Measurements from ENCODE around the gene NANOS2.
A peak's percentile ranks its signal among the peaks of the same experiment; 100 is the strongest.
"Not testable (repeated sequence)": the region's sequence is repeated elsewhere in the genome, so short reads cannot be mapped to it uniquely, and the experiment has no call there.

The NANOS2 gene

DNA sequence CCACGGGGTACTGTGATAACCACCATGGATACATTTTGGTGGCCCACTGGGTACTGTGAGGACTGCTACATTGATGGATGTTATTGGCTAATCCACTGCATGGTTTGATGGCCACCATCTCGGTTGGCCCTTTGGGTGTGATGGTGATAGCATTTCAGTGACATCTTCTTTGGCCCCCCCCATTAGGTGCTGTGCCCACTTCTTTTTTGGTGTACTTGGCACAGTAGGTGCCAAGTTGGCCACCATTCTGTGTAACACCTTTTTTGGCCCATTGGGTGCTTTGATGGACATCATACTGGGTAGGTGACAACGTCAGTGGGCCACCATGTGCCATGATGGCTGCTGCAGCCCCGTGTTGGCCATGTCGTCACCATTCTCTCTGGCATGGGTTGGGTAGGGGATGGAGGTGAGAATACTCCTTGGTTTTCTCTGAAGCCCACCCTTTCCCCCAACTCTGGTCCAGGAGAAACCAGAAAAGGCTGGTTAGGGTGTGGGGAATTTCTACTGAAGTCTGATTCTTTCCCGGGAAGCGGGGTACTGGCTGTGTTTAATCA is 41.3 kb downstream of the NANOS2 start:
- no peak for DNase-seq

DNA sequence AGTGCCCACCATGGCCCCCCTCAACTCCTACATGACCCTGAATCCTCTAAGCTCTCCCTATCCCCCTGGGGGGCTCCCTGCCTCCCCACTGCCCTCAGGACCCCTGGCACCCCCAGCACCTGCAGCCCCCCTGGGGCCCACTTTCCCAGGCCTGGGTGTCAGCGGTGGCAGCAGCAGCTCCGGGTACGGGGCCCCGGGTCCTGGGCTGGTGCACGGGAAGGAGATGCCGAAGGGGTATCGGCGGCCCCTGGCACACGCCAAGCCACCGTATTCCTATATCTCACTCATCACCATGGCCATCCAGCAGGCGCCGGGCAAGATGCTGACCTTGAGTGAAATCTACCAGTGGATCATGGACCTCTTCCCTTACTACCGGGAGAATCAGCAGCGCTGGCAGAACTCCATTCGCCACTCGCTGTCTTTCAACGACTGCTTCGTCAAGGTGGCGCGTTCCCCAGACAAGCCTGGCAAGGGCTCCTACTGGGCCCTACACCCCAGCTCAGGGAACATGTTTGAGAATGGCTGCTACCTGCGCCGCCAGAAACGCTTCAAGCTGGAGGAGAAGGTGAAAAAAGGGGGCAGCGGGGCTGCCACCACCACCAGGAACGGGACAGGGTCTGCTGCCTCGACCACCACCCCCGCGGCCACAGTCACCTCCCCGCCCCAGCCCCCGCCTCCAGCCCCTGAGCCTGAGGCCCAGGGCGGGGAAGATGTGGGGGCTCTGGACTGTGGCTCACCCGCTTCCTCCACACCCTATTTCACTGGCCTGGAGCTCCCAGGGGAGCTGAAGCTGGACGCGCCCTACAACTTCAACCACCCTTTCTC is 42.3 kb downstream of the NANOS2 start:
- no peak for DNase-seq

DNA sequence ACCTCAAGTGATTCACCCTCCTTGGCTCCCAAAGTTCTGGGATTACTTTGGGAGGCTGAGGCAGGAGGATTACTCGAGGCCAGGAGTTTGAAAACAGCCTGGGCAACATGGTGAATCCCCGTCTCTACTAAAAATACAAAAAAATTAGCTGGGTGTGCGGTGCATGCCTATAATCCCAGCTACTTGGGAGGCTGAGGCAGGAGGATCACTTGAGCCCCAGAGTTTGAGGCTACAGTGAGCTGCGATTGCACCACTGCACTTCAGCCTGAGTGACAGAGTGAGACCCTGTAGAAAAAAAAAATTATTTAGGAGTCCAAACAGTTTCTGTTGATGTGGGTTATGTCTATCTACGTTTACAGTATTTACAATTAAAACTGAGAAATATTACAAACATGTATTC is 43.8 kb downstream of the NANOS2 start:
- no peak for DNase-seq

DNA sequence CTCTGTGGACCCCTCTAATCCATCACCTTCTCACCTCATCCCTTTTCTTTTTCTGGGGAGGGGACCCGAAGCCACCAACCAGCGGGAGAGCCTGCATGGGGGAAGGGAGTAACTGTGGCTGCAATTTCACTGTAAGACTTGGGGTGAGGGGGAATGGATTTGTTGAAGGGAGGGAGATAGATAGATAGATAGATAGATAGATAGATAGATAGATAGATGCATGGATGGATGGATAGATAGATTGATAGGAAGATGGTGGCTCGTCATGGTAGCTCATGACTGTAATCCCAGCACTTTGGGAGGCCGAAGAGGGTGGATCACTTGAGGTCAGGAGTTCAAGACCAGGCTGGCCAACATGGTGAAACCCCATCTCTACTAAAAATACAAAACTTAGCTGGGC is 47.3 kb downstream of the NANOS2 start:
- not testable (repeated sequence) for DNase-seq

DNA sequence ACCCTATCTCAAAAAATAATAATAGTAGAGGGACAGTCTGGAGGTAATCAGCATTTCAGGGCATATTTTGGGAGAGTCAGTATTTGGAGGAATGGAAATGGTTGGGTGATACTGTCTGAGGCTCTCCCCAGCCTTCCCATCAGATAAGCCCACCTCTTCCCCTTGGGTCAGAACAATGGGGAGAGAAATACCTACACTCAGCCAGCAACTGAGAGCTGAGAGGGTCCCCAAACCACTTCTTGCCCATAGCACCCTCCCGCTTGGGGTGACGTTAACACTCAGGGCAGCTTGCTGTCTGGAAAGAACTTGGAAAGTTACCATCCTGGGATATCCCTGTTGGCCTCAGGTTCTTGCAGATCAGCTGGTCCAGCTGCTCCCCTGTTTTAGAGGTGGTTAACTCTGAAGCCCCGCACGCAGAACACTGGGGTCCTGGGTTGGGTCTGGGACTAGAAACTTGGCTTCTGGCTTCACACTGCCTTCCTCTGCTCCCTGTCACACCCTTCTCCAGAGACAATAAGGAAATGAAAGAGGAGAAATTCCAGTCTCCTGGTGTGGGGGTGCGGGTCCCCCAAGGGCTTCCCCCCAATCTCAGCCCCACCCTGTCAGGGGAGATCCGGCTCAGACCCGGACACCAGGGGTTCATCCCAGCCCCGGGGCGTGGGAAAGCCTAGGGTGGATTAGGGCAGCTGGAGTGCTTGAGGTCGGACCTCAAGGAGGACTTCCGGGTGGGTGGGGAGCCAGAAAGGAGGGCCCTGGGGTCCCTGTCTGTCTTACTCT is 48.0 kb downstream of the NANOS2 start:
- no peak for DNase-seq

DNA sequence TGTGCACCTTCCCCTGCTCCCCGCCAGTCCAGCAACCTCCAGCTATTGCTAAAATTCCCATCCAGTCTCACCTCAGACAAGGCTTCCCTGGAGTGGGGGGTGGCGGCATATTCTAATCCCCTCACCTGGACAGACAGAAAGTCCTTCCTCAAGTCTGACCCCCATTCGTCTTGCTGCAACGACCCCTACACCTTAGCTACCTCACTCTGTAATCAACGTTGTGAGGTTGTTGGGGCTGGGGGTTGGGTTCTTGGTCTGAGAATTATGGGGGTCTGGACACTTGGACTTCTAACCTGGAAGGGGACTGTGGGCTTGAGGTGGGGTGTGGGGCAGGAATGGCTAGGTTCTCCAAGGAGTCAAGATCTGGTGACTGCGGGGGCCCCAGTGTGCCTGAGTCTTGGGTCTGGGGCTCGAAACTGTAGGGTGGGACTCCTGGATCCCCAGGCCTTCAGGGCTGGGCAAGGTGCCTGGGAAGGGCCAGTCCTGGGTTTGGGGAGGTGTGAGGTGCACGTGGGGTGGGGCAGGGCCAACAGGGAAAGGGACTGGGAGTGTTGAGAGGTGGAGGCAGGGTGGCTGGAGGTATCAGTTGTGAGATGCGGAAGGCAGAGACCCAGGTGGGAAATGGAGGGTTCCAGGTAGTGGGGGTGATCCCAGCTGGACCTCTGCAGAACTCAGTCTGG is 49.2 kb downstream of the NANOS2 start:
- DNase-seq = no peak

DNA sequence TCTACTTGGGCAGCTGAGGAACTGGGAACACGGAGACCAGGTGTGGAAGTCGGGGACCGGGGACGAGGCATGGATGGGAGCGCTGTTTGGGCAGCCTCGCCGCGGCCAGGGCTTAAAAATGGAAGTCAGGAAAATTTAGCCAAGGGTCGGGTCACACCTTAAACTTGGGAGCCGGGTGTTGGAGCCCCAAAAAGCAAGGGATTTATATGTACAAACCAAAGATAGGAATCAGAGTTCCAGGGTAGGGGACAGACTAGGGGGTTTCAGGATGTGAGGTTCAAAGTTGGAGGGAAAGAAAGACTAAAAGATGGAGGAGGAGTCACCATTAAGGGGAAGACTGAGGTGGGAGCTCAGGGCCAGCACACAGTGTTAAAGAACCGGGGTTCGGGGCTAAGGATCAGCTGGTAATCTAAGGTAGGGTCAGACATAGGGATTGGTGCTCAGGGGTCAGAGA is 49.9 kb downstream of the NANOS2 start:
- no peak for DNase-seq

DNA sequence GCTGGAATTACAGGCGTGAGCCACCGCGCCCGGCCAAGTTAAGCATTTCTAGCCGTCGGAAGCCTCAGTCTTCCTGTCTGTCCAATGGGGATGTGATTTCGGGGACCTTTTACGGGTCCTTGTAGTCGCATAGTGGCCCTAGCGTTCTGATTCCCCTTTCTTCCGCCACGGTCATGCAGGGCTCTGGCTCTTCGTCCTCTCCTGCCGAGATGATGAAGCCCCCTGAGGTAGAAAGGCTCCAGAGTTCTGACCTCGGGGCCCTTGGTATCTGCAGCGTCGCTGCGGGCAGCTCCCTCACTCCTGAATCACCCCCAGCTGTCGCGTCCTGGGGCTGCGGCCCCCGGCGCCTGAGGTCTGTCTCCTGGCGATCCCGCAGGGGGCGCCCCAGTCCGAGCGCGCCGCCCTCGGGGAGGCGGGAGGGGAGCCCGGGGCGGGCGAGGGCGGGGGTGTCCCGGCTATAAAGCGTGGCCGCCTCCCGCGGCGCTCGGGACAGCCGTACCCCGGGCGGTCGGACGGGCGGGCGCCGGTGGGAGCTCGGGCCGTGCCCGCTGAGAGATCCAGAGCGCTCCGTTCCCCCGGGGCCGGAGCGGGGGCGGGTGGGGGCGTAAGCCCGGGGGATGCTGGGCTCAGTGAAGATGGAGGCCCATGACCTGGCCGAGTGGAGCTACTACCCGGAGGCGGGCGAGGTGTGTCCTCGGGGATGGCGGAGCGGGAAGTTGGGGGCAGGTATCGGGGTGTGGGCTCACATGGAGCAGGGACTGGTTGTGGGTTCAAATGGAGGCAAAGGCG is 50.5 kb downstream of the NANOS2 start, which contains the start of gene FOXA3:
Gene FOXA3, plus strand, starts transcription at position 487 of the 789 bp plus-strand sequence. Its CDS starts 131 bp downstream, at position 618.
- DNase-seq = peak; percentile 66

DNA sequence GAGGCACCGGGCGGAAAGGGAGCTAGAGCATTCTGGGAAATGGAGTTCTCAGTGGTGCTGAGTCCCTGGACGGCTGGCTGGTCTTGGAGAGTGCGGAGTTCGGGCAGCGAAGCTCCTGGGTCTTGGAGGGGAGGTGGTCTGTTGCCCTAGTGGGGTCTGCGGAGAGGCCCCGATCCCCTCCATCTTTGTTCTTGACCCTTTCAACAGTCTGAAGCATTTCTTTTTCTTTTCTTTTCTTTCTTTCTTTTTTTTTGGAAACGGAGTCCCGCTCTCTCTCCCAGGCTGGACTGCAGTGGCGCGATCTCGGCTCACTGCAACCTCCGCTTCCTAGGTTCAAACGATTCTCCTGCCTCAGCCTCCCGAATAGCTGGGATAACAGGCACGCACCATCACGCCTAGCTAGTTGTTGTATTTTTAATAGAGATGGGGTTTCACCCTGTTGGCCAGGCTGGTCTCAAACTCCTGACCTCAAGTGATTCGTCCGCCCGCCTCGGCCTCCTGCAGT is 51.2 kb downstream of the NANOS2 start:
- no peak for DNase-seq

All from activated T-cell treated with anti-CD3 and anti-CD28 coated beads, Interleukin-2, amount 50 U/mL, for 1 hour (primary cell).